Suprapubic skin (tissue), 4 donors: ENCODE results near the gene CDRT15.

ENCODE experiments used
- CTCF ChIP-seq, 2 donors: fragments of 200-600 bp in 1 of 2; fragments of 450-650 bp in 1 of 2; sonication (generic) in 1 of 2; IDR thresholded peaks; one replicate each; pipeline ENCODE4 v1.5.1; 2016 to 2019; ENCODE audit warnings: antibody characterized with exemption in 2 of 2, mild to moderate bottlenecking in 1 of 2, moderate library complexity in 1 of 2
- EP300 ChIP-seq: sonication (generic); formaldehyde crosslinking; IDR thresholded peaks from one replicate; pipeline ENCODE4 v1.6.1; 2017; ENCODE audit warnings: antibody characterized with exemption
- POLR2A ChIP-seq, 2 donors: fragments of 450-650 bp; IDR thresholded peaks; one replicate each; pipeline ENCODE4 v1.6.1; 2017; ENCODE audit warnings: antibody characterized with exemption in 2 of 2, mild to moderate bottlenecking in 2 of 2, moderate library complexity in 2 of 2
- POLR2AphosphoS5 ChIP-seq, 3 donors: sonication (generic); formaldehyde crosslinking; IDR thresholded peaks; one replicate each; pipeline ENCODE4 v1.6.1; 2017; ENCODE audit warnings: antibody characterized with exemption in 3 of 3

DNA sequence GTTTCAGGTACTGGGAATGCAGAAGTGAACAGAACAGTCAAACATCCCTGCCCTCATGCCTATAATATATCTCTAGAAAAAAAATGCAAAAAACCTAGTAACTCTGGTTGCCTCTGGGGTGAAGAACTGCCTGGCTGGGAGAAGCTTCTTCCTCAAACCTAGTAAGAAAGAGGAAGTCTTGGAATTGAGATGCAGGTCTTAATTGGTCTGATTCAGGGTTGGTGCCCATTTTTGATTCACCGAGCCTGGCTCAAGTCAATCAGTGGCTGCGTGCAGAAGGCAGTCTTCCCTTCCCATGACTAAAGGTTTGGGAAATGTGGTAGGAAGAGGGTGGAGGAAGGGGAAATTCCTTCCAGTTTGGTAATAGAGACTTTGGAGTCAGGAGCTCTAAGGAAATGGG lies 22.4 kb downstream of the CDRT15 start:
- TF ChIP-seq CTCF (IDR thresholded peaks at IDR 0.05): no peak
- TF ChIP-seq POLR2A (IDR thresholded peaks at IDR 0.05): no peak
- TF ChIP-seq EP300: no peak
- TF ChIP-seq POLR2AphosphoS5 (IDR thresholded peaks at IDR 0.05): no peak
